ENCODE results near the gene GATAD2B. TPM values are rescaled to one million over a fixed set of nuclear protein-coding genes. Genes with fewer than 3 reads are reported as not detected.
A peak's percentile ranks its signal among the peaks of the same experiment; 100 is the strongest.

The GATAD2B gene
- polyA plus RNA-seq, 3 donors: 1.1 to 11.0 (median 2.0) TPM

DNA sequence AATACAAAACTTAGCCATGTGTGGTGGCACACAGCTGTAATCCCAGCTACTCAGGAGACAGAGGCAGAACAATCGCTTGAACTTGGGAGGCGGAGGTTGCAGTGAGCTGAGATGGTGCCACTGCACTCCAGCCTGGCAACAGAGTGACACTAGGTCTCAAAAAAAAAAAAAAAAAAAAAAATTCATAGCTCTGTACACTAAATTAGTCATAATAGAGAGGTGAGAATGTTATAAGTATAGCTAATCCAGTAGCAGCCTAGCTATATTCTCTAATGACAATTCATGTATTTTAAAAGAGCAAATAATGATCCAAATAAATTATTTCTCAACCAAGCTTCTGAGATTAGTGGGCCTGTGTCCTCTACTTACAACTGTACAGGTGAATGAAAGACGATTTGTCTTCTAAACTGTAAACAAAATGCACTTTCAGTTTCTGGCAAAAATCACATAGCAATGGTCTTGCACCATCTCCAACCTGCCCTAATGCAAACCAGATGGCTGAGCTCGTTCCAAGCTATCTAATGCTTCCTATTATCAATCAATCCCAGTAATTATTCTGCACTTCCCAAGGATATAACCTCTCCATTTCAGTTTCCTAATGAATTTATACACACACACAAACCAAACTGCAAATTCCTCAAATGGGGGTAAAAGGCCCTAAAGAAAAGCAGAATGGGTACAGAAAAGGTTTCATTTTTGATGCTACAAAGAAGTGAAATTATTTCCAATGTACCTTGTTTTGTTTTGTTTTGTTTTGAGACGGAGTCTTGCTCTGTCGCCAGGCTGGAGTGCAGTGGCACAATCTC is 56.5 kb downstream of the GATAD2B start:
- Histone ChIP-seq H3K27me3 (ENCODE audit: control insufficient read depth in 2 of 2, insufficient read depth in 2 of 2, low read length in 2 of 2) (no peaks in the 10 kb centered on the region), H3K36me3 (replicated peaks in 1 of 2; ENCODE audit: control insufficient read depth in 1 of 2, insufficient read depth in 2 of 2, low read length in 2 of 2) (peaks cover 0 to 19% of the 10 kb centered on the region in 2 donors), H3K4me2 (replicated peaks; ENCODE audit: extremely low read depth, low read length, poor library complexity, severe bottlenecking) (no peak overlapping the region), H3K9ac (ENCODE audit: insufficient read depth, low read length, poor library complexity, severe bottlenecking) (no peak overlapping the region), H3K9me3 (replicated peaks in 1 of 2; ENCODE audit: control insufficient read depth in 1 of 2, insufficient read depth in 1 of 2, low read length in 2 of 2) (no peaks in the 10 kb centered on the region), H3K27ac (ENCODE audit: low read depth in 1 of 2, low read length in 2 of 2) (no peak overlapping the region), H3K4me3 (replicated peaks in 1 of 3; ENCODE audit: low read depth in 2 of 3, low read length in 3 of 3) (no peak overlapping the region), H2AFZ (ENCODE audit: insufficient read depth, low read depth, low read length, poor library complexity, severe bottlenecking) (no peak overlapping the region), H3K79me2 (ENCODE audit: insufficient read depth, low read length) (peaks cover 90% of the 10 kb centered on the region), H4K20me1 (ENCODE audit: insufficient read depth, low read length) (peaks cover 87% of the 10 kb centered on the region), H3K4me1 (ENCODE audit: control insufficient read depth in 1 of 2, insufficient read depth in 2 of 2, low read length in 2 of 2) (no peaks in the 10 kb centered on the region)
- H3K27ac Mint-ChIP-seq: peak overlapping the region in 3 of 7 donors; percentile 11 to 63 (median 52)
- H3K4me3 Mint-ChIP-seq: no peak overlapping the region
- H3K27me3 Mint-ChIP-seq (ENCODE audit: low read depth in 3 of 3): no peaks in the 10 kb centered on the region
- peaks cover 17 to 37% of the 10 kb centered on the region in 2 donors for H3K36me3 Mint-ChIP-seq
- peaks cover 0 to 2% (median 0%) of the 10 kb centered on the region in 7 donors for H3K9me3 Mint-ChIP-seq
- WGBS (ENCODE audit: insufficient coverage): 75% methylated on average over 4 of the region's 6 CpGs
- no peak for TF ChIP-seq CTCF (IDR thresholded peaks at IDR 0.05)
- DNase-seq: no peak
- intact Hi-C loops (cut with micrococcal nuclease): no loop called here
- H3K4me1 Mint-ChIP-seq: peaks cover 4% of the 10 kb centered on the region

GRCh38 chr1:153860285-153860684 is 62.5 kb downstream of the GATAD2B start:
- Histone ChIP-seq H3K9me3 (replicated peaks in 1 of 2; ENCODE audit: control insufficient read depth in 1 of 2, insufficient read depth in 1 of 2, low read length in 2 of 2) (no peaks in the 10 kb centered on the region), H3K27ac (ENCODE audit: low read depth in 1 of 2, low read length in 2 of 2) (no peak overlapping the region), H3K4me2 (replicated peaks; ENCODE audit: extremely low read depth, low read length, poor library complexity, severe bottlenecking) (no peak overlapping the region), H2AFZ (ENCODE audit: insufficient read depth, low read depth, low read length, poor library complexity, severe bottlenecking) (no peak overlapping the region), H3K4me3 (replicated peaks in 1 of 3; ENCODE audit: low read depth in 2 of 3, low read length in 3 of 3) (no peak overlapping the region), H3K27me3 (ENCODE audit: control insufficient read depth in 2 of 2, insufficient read depth in 2 of 2, low read length in 2 of 2) (no peaks in the 10 kb centered on the region), H3K4me1 (ENCODE audit: control insufficient read depth in 1 of 2, insufficient read depth in 2 of 2, low read length in 2 of 2) (peaks cover 0 to 2% of the 10 kb centered on the region in 2 donors), H3K36me3 (replicated peaks in 1 of 2; ENCODE audit: control insufficient read depth in 1 of 2, insufficient read depth in 2 of 2, low read length in 2 of 2) (peaks cover 0 to 26% of the 10 kb centered on the region in 2 donors), H4K20me1 (ENCODE audit: insufficient read depth, low read length) (peaks cover 68% of the 10 kb centered on the region), H3K79me2 (ENCODE audit: insufficient read depth, low read length) (peaks cover 85% of the 10 kb centered on the region), H3K9ac (ENCODE audit: insufficient read depth, low read length, poor library complexity, severe bottlenecking) (no peak overlapping the region)
- no peak for TF ChIP-seq CTCF (IDR thresholded peaks at IDR 0.05)
- peak overlapping the region in 1 of 7 donors; percentile 73 for H3K27ac Mint-ChIP-seq
- WGBS (ENCODE audit: insufficient coverage): 89% methylated on average over 2 of the region's 3 CpGs
- H3K27me3 Mint-ChIP-seq (ENCODE audit: low read depth in 3 of 3): no peaks in the 10 kb centered on the region
- intact Hi-C loops (cut with micrococcal nuclease): no loop called here
- peaks cover 24 to 36% of the 10 kb centered on the region in 2 donors for H3K36me3 Mint-ChIP-seq
- peaks cover 3% of the 10 kb centered on the region for H3K4me1 Mint-ChIP-seq
- H3K4me3 Mint-ChIP-seq: no peak overlapping the region
- H3K9me3 Mint-ChIP-seq: no peaks in the 10 kb centered on the region
- DNase-seq: no peak

All from CD14-positive monocyte (primary cell).